GM12892 (cell line): Measurements from ENCODE around the gene RTL3.

Experiments used
- POLR2A ChIP-seq: IDR thresholded peaks from 2 replicates; pipeline ENCODE4 v1.6.1; 2011; ENCODE audit warnings: low read depth, low read length, control low read depth
- POLR2AphosphoS5 ChIP-seq: IDR thresholded peaks from 2 replicates; pipeline ENCODE4 v1.6.1; 2011; ENCODE audit warnings: low read depth, low read length, control low read depth
- TAF1 ChIP-seq: IDR thresholded peaks from 2 replicates; pipeline ENCODE4 v1.6.1; 2011; ENCODE audit warnings: low read depth, mild to moderate bottlenecking, control low read depth, low read length, borderline replicate concordance

- no peak for TF ChIP-seq POLR2AphosphoS5
- TF ChIP-seq TAF1, result no peak
- TF ChIP-seq POLR2A, result no peak
These were observed 34.4 kb upstream of the RTL3 start for GRCh38 chrX:78693536-78693935.
